SK-N-MC (cell line): ENCODE results near the gene FAT3.

Experiments
- EZH2 ChIP-seq: fragments of 200-600 bp; sonication (generic); IDR thresholded peaks from one replicate; pipeline ENCODE4 v1.6.1; 2017; ENCODE audit warnings: antibody characterized with exemption
- FOXP2 ChIP-seq: optimal IDR thresholded peaks from 2 replicates; pipeline ENCODE3; 2011; ENCODE audit warnings: mild to moderate bottlenecking, moderate library complexity; ENCODE audit not compliant: insufficient read depth; ENCODE audit errors: extremely low read length, control extremely low read depth
- POLR2AphosphoS5 ChIP-seq: IDR thresholded peaks from 2 replicates; pipeline ENCODE4 v1.6.1; 2012; ENCODE audit warnings: mild to moderate bottlenecking, low read depth, low read length, borderline replicate concordance

GRCh38 chr11:92264350-92264749 lies 39.7 kb downstream of the FAT3 start:
- TF ChIP-seq EZH2 (no peak), POLR2AphosphoS5 (no peak), FOXP2 (no peak)
